Vagina (tissue), 2 donors: Measurements from ENCODE around the gene SLC66A1.

Experiments
- CTCF ChIP-seq, 3 experiments: fragments of 450-650 bp in 2 of 3; fragments of 200-600 bp in 1 of 3; sonication (generic) in 1 of 3; IDR thresholded peaks; one replicate each; pipeline ENCODE4 v1.5.1; 2017 to 2019; ENCODE audit warnings: antibody characterized with exemption in 3 of 3, mild to moderate bottlenecking in 2 of 3, moderate library complexity in 2 of 3
- POLR2AphosphoS5 ChIP-seq, 2 donors: sonication (generic); formaldehyde crosslinking; IDR thresholded peaks; one replicate each; pipeline ENCODE4 v1.9.0; 2017; ENCODE audit warnings: antibody characterized with exemption in 2 of 2, mild to moderate bottlenecking in 2 of 2, low read depth in 1 of 2; ENCODE audit not compliant: insufficient read depth in 1 of 2

- TF ChIP-seq CTCF (IDR thresholded peaks at IDR 0.05): no peak
- TF ChIP-seq POLR2AphosphoS5 (IDR thresholded peaks at IDR 0.05; ENCODE audit: insufficient read depth in 1 of 2, low read depth in 1 of 2): no peak
Measured at GRCh38 chr1:19308509-19308907, 3.6 kb upstream of the SLC66A1 start.
